ENCODE results near the gene NFE2.

DNA sequence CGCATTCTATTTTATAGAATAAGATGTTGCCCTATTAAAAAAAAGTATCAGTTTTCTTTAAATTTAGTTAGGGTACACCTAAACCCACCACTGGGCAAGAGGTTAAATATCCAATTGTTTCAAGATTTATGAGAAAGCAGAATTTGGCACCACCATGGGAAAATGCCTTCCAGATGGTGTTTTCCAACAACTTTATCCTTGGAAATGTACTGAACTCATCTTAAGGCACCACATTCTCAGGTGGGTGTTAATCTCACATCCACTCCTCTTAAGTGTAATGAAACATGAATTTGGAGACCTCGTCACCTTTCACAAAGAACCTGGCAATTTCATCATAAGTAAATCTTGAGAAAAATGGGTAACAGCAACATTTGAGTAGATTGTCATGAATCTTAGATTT, 34.0 kb downstream of the NFE2 start:
- TF ChIP-seq EZH2 (IDR thresholded peaks at IDR 0.05; ENCODE audit: low read length), result no peak
- TF ChIP-seq, protein P1, sequence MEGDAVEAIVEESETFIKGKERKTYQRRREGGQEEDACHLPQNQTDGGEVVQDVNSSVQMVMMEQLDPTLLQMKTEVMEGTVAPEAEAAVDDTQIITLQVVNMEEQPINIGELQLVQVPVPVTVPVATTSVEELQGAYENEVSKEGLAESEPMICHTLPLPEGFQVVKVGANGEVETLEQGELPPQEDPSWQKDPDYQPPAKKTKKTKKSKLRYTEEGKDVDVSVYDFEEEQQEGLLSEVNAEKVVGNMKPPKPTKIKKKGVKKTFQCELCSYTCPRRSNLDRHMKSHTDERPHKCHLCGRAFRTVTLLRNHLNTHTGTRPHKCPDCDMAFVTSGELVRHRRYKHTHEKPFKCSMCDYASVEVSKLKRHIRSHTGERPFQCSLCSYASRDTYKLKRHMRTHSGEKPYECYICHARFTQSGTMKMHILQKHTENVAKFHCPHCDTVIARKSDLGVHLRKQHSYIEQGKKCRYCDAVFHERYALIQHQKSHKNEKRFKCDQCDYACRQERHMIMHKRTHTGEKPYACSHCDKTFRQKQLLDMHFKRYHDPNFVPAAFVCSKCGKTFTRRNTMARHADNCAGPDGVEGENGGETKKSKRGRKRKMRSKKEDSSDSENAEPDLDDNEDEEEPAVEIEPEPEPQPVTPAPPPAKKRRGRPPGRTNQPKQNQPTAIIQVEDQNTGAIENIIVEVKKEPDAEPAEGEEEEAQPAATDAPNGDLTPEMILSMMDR (optimal IDR thresholded peaks at IDR 0.05 in 1 of 3, IDR thresholded peaks at IDR 0.05 in 1 of 3, conservative IDR thresholded peaks at IDR 0.05 in 1 of 3; ENCODE audit: extremely low read depth in 1 of 3, insufficient read depth in 2 of 3, low read length in 3 of 3), result no peak

All from keratinocyte (primary cell).